GM19035 (cell line): Measurements from ENCODE around the gene OSBPL5.
"Not testable (repeated sequence)": the region's sequence is repeated elsewhere in the genome, so short reads cannot be mapped to it uniquely, and the experiment has no call there.

Experiments used
- ATAC-seq: cut with Tn5 transposase; IDR thresholded peaks from one replicate; pipeline ENCODE4 v1.9.1; 2021; ENCODE audit not compliant: unreplicated experiment

The OSBPL5 gene

DNA sequence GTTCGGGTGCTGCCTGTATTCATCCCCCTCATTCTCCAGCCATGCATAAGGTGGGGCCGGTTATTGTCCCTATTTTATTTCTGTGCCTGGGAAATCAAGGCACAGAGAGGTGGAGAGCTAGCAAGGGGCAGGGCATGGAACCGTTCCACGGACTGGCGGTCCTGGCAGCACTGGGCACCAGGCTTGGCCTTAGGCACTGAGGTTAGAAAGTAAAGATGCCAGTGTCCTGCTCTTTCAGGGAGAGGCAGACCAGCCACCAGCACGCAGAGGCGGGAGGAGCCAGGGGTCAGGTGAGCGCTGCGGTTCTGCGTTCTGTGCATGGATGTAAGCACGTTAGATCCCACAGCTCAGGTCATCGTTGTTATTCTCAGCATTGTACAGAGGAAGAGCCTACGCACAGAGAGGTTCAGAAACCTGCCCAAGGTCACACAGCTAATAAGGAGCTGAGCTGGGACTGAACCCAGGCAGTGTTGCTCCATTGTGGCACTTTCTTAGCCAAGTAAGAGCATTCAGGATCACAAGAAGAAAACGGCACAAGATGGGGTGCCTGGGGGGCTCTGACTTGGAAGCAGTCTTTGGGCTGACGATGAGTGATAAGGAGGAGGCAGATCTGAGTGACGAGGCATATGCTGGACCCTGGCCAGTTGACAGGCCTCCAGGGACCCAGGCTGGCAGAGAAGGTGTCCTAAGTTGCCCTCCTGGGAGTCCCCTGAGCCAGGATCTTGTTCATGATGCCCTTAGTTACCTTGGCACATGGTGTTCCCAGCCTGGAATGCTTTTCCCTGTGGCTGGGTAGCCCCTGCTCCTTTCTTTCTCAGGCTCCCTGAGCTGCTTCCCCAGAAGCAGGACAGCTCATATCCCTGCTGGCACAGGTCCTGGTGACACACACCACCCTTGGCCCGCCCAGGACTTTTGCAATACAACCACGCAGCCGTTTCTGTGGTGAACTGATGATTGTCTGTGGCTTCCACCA lies 41.1 kb downstream of the OSBPL5 start:
- ATAC-seq, result no peak

DNA sequence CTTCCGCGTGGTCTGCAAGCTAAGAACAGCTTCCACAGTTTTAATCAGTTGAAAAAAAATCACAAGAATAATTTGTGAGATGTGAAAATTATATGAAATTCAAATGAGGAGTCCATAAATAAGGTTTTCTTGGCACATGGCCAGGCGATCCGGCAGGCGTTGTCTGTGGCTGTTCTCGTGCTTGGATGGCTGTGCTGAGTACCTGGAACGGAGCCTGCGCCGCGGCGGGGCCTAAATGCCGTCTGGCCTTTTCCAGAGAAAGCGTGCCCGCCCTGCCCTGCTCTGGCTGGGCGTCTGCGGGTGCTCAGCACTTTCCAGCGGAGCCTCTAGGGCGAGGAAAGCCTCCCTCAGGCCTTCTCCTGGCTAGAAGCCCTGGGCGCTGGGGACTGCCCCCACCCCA lies 41.8 kb downstream of the OSBPL5 start:
- ATAC-seq, result no peak

DNA sequence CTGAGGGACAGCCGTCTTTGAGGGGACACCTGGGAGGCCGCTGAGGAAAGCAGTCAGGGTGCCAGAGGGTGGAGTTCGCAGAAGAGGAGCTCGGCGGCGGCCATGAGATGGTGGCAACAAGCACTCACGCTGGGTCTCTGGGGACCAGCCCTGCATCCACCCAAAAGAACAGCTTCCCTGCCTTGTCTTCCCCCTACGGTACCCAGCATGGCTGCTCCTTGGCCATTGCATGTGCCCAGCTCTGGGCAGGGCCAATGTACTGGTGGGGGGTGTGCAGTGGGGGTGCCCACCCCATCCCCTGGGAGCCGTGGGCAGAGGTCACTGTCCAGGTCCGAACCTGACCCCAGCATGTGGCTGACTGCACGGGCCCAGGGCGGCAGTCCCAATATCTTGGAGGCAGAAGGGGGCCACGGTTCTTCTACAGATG lies 42.3 kb downstream of the OSBPL5 start:
- ATAC-seq, result no peak

DNA sequence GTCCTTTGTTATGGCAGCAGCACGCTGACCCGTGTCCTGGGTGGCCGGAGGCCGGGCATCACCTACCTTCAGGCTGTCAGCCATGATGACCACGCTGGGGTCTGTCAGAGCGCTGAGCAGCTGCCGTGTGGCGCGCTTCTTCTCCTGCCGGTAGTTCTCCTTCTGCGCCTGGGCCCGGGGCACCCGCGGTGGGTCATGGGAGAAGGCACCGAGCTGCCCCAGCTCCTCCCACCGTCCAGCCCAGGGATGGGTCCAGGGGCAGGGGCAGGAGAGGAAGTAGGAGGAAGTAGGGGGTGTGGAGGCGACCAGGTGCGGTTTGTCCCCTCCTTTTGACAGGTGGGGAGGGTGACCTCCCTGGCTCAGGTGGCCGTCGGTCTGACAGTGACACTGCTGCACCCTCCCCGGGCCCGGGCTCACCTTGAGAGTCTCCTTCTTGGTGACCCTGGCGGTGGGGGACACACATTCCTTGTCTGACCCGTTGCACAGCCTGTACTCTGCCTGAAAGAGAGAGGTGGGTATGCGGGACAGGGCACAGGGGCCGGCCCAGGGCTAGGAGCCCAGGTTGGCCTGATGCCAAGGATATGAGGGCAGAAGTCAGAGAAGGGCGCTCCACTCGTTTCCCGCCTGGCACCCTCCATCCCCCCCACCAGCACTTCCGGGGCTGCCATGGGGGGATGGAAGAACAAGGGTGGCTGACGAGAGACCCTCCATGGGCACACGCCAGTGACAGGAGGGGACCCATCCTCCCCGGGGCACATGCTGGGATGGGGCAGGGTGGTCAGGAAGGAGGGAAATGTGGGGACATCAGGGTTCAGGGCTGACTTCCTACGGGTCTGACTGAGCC lies 43.0 kb downstream of the OSBPL5 start:
- ATAC-seq, result no peak

DNA sequence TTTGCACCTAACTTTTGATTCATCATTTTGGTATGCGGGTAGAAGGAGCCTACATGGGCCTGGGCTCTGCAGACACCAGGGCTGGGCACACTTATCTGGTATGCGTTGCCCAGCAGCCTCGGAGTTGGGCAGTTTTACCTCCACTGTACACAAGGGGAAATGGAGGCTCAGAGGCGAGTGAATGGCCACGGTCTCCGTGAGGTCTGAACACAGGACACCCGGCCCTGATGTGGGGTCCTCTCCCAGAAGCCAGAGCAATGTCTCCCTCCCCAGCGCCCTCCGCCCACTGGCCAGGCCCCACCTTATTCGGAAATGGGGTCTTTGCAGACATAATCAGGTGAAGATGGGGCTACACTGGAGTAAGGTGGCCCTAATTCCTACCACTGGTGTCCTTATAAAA lies 43.7 kb downstream of the OSBPL5 start:
- ATAC-seq, result no peak

DNA sequence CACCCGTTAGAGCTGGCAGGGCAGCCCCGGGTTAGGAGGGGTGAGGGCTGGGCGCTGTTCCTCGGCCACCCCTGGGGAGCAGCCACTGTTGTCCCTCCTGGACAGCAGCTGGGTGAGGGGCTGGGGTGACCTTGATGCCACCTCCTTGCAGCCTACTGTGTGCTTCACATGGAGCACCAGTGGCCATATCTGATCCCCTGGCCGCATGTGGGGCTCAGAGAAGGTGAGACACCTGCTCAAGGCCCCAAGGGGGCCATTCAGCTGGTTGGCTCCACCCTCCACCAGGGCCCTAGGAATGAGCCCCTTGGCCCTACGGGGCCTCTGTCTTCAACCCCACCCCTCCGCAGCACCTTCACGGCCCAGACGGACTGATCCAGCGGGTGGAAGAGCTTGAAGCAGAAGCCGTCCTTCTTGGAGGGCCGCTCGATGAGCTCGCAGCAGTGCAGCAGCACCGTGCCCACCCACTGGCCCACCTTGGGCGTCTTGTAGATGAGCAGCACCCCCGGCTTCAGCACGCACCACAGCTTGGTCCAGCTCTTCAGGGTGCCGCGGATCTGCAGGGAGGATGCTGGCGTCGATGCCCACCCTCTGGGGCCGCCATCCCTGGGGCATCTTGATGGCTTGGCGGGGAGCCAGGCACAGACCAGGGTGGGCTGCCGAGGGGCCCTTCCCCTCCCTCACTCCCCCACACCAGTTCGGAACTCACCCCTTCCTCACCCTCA lies 44.9 kb downstream of the OSBPL5 start:
- no peak for ATAC-seq

DNA sequence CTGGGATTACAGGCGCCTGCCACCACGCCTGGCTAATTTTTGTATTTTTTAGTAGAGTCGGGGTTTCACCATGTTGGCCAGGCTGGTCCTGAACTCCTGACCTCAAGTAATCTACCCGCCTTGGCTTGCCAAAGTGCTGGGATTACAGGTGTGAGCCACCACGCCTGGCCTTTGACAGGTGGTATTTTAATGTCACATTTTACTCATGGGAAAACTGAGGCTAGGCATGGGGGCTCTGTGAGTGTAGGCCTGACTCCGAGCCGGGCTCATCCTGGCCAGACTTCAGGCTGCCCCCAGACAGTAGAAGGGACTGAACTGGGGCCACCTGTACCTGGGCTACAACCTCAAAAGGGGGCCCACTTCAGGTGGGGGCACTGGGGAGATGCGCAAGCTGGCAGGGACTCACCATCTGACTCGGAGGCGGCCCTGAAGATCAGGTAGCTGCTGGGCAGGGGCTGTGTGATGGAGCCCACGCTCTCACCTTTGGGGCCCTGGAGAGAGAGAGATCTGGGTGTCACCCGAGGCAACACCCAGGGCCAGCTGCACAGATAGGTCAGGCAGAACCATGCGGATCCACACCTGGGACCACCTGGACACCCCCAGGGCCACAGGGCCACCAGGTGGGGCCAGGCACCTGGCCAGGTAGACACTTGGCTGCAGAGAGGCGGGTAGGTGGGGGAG lies 45.8 kb downstream of the OSBPL5 start:
- ATAC-seq, result no peak

DNA sequence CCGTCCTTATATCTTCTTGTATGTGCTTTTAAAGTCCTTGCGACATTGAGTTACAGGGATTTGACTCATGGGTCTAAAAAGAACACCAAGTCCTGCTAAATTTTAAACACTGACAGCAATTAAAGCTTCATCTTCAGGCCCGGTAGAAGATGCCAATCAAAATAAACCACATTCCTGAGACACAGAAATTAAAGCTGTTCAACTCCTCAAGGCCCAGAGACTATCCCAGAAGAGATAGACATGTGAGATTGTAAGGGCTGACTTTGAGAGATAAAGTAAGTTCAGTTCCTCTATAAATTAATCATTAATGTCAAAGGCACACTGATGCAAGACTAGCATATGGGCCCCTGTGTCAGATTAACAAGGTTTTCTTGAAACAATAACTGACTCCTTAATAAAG lies 49.8 kb downstream of the OSBPL5 start:
- no peak for ATAC-seq

DNA sequence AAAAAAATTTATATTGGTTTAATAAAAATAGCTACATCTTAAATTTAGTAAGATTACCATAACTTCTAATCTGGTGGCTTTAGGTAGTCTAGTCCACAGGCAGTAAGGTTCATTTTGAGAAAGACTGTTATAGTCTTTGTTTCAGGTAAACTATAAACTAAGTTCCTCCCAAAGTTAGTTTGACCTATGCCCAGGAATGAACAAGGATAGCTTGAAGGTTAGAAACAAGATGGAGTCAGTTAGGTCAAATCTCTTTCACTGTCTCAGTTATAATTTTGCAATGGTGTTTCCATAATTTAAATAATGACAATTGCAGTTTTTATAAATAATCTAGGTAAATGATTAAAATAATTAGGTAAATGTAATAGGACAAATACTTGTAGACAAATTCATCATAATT lies 51.4 kb downstream of the OSBPL5 start:
- ATAC-seq, result not testable (repeated sequence)

DNA sequence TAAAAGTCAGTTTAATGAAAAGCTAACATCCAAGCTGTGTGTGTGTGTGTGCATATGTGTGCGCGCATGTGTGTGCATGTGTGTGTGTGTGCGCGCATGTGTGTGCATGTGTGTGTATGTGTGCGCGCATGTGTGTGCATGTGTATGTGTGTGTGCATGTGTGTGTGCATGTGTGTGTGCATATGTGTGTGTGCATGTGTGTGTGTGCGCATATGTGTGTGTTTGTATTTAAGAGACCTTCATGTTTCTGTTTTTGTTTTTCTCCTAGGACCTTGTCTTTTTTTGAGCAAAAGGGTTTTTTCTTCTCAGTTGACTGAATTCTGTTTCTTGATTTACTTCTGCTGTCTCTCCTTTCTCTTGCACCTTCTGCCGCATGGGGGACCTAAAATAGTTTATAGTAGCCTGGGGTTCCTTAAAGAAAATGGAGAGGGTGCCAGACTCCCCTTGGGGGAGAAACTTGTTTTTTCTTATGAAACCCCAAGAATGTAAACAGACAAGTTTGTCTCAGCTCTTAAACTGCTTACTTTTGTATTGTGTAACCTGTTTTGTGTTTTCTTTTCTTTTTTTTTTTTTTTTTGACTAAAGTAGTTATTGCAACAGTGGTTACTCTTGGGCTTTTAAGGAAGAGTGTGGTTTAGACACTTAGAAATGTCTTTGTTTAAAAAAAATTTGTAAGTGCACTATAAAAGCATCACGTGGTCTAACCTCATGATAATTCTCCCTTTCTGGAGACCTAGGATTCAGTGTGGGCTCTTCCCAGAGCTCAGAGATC lies 53.0 kb downstream of the OSBPL5 start:
- no peak for ATAC-seq

DNA sequence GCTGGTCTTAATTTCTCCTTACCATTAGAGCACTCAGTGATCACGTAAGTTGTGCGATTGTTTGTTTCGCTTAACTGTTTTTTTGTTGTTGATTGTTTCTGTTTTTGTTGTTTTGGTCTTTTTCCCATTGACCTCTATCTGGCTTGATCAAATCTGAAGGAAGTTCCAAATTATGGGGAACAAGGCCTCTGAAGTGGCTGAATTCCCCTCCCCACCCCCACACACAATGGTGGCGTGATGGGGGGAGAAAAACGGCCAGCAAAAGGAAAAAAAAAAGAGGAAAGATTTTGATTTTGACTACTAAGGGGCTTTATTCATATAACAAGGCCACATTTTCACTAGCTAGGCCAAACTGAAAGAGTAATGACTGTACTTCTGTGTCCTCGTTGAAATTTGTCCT lies 53.6 kb downstream of the OSBPL5 start:
- ATAC-seq, result no peak

DNA sequence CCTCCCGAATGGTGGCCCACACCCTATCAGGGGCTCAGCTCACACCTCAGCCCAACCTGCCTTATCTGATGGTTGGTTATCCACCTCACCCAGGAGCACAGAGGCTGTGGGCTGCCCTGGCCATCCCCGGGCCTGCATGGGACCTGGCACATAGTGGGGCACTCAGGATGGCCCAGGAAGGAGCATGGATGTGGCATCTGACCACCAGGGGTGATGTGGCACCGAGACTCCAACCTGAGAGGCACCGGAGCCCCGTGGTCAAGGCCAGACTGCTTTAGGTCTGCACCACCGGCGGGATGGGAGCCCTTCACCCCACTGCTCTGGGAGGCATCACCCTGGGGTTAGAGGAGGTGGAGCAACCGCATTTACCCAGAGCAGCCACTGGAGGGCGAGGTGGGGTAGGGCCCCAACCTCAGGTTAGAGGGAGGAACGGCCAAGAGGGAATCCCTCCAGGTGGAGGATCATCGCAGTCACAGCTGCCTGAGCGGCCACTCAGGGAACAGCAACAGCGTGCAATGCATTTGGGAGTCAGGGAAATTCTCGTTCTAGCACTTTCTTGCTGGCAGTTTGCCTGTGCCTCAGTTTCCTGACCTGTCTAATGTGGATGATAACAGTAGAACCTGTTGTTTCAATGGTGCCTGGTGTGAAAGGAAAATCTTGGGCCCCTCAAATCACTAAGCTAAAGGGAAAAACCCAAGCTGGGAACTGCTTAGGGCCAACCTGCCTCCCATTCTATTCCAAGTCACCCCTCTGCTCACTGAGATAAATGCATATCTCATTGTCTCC lies 55.0 kb downstream of the OSBPL5 start:
- ATAC-seq, result no peak

DNA sequence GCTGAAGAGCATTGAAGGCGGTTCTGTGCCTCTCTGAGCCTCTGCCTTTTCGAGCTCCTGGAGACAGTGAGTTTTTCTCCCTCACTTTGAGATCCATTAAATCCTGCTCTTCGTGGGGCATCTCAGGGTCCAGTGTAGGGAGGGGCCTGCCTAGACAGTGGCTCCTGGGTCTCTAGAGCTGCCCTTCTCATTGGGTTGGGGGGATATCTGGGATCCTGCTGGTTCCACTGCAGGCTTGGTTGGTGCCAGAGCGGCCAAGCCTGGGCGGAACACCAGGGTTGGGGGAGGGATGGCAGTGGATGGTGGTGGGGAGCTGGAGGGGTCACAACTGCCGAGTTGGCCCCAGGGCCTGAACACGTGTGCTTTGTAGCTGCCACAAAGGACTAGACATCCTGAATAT lies 55.7 kb downstream of the OSBPL5 start:
- no peak for ATAC-seq

DNA sequence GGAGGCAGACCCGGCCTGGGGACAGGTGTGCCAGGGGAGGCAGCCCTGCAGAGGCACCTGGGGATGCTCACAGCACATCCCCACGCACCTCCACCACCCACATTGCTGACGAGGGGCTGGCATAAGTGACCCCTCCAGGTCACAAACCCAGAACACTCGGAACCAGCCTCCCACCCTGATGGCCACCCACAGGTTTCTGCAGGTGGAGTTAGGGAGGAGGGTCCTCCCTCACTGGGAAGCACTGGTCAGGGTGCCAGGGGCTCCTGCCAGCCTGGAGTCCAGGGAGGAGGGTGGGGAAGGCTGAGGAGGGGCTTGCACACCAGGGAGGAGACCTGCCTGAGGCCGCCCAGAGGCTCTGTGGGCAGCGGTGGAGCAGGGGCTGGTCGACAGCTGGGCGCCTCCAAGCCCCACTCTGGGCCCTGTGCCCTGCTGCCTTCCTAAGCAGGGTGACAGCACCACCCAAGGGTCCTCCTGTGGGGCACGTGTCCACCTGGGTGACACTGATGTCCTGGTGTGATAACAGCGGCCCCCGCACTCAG lies 56.9 kb downstream of the OSBPL5 start:
- ATAC-seq, result no peak

DNA sequence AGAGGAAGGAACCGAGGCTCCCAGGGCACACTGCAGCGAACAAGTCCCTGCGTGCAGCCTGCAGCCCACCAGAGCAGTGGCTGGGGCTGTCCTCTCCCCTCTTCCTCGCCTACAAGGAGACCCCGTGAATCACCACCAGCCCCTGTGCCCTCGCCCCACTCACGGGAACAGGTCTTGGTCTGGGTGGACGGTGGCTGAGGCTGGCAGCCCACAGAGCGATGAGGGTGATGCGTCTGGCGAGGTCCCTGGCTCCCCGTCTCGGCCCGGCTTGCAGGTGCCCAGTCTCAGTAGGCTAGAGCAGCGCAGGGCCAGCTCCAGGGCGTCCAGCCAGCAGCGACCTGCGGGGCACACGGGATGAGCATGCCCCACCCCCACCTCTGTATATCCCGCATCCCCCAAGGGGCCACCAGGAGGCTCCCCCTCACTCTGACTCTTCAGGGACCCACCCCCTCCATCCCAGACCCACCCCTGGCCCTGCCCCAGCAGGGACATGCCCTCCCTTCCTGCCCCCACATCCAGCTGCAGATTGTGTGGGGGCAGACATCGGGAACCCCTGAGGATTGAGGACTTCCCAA lies 57.4 kb downstream of the OSBPL5 start:
- ATAC-seq, result no peak

DNA sequence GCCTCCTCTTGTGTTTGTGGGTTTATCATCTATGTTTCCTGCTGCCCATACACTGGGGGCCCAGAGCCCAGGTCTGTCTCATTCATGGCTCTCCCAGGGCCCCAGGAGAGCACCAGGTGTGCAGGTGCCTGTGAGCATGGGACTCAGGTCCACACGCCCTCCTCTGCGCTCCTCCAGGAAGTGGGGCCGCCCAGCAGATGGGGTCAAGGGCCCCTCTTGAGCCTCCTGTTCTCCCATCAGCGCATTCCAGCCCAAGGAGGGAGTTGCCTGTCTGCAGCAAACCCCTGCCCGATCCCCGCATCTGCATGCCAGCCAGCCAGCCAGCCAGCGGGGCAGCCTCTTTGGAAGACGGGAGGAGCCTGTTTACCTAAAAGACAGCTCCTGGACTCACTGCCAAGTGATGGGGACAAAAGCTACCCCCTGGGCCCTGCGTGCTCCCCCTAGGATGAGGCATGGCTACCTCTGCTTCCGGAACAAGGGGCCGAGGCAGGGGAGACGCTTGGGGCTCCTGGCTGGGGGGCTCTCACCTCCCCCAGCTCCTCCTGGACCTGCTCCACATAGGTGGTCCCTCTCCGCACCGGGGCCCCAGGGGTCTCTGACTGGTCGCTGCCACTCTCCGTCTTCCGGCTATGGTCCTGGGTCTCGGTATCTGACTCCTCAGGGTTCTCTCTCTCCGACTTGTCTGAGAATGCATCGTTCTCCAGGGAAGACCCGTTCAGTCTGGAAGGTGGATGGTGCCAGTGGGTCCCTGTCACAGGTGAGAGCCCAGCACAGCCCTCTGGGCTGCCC lies 58.2 kb downstream of the OSBPL5 start:
- no peak for ATAC-seq

DNA sequence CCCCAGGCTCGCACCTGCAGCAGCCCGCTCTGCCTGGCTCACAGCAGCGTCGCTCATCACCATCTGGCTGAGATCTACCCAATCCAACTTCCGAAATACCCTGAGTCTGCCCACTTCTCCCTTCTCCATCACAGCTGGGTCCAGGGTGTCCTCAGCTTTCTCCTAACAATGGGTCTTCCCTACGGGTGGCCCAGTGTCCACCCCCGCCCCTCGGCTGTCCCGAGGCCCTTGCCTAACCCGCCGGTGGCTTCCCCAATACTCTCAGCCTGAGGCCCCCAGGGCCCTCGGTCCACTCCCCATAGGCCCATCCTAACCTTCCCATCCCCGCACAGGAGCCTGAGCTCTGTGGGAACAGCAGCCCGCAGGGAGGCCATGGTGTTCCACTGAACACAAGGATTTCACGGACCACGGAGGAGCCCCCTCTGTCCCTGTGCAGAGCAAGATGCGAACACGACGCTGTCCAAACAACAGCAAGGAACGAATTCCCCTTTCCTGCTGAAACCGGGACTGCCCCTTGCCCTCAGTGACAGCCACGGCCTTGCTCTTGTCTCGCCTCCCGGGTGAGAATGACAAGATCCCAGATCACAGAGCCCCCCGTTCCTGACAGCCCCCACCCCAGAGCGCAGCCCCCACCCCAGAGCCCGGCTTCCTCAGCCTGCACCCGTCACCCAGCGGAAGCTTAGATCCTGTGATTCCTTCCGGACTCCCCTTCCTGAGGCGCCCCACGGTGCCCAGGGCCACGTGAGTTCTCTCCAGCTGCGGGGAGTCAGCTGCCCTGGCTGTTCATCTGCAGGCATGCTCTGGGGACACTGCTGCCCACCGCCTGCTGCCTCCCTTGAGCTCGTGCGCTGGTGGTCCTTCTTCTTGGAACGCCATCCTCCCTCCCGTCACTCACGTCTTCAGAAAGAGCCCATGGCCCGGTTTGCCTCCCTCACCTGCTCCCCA lies 59.0 kb downstream of the OSBPL5 start:
- no peak for ATAC-seq
